Heart left ventricle (tissue), 16 donors: Measurements from ENCODE around the gene PROCA1. TPM values are rescaled to one million over a fixed set of nuclear protein-coding genes. Genes with fewer than 3 reads are reported as not detected.
A peak's percentile ranks its signal among the peaks of the same experiment; 100 is the strongest.

ENCODE experiments used
- ATAC-seq, 4 donors: fragments of 200-7000 bp; cut with Tn5 transposase; one replicate each; pipeline ENCODE4 v1.9.1; 2020 to 2022; ENCODE audit warnings: moderate library complexity in 4 of 4, mild to moderate bottlenecking in 3 of 4, moderate number of reproducible peaks in 1 of 4
- DNase-seq, 5 donors: peaks; one replicate each; pipeline ENCODE4 v3.0.0-alpha.2; 2020
- H3K27ac ChIP-seq, 12 donors: fragments of 200-600 bp; sonication (generic) in 4 of 12; one replicate each; pipeline versions ENCODE4 v1.5.0 to v1.8.0; 2016 to 2022; ENCODE audit warnings: mild to moderate bottlenecking in 2 of 12
- H3K27me3 ChIP-seq, 9 donors: fragments of 200-600 bp; sonication (generic) in 2 of 9; one replicate each; pipeline versions ENCODE4 v1.5.1 to v1.8.0; 2016 to 2022; ENCODE audit warnings: mild to moderate bottlenecking in 3 of 9
- H3K36me3 ChIP-seq, 9 donors: fragments of 200-600 bp; sonication (generic) in 2 of 9; one replicate each; pipeline versions ENCODE4 v1.5.0 to v1.8.0; 2018 to 2022; ENCODE audit warnings: mild to moderate bottlenecking in 2 of 9
- H3K4me1 ChIP-seq, 12 donors: fragments of 200-600 bp; sonication (generic) in 4 of 12; one replicate each; pipeline versions ENCODE4 v1.5.0 to v1.8.0; 2016 to 2022; ENCODE audit warnings: mild to moderate bottlenecking in 3 of 12
- H3K4me3 ChIP-seq, 12 donors: fragments of 200-600 bp; sonication (generic) in 4 of 12; one replicate each; pipeline versions ENCODE4 v1.5.0 to v1.8.0; 2017 to 2022; ENCODE audit warnings: mild to moderate bottlenecking in 9 of 12, moderate library complexity in 4 of 12
- H3K9me3 ChIP-seq, 12 donors: fragments of 200-600 bp; sonication (generic) in 4 of 12; one replicate each; pipeline versions ENCODE4 v1.5.0 to v1.8.0; 2016 to 2022; ENCODE audit warnings: mild to moderate bottlenecking in 1 of 12
- CTCF ChIP-seq, 12 donors: fragments of 200-600 bp; sonication (generic) in 4 of 12; IDR thresholded peaks; one replicate each; pipeline versions ENCODE4 v1.5.0 to v1.8.0; 2018 to 2022; ENCODE audit warnings: antibody characterized with exemption in 12 of 12, mild to moderate bottlenecking in 5 of 12
- POLR2A ChIP-seq, 2 donors: fragments of 450-650 bp; IDR thresholded peaks; one replicate each; pipeline ENCODE4 v1.6.1; 2017; ENCODE audit warnings: antibody characterized with exemption in 2 of 2, mild to moderate bottlenecking in 2 of 2, moderate library complexity in 2 of 2
- WGBS, 4 donors: extraction: QIAGEN DNeasy Blood & Tissue Kit in 2 of 4; methylation state at CpG; one replicate each; pipeline versions ENCODE4 v1.1.5 to v1.1.7; 2013 to 2018; 5-methylcytosine and 5-hydroxymethylcytosine counted together
- intact Hi-C, 10 donors: fragments of 100-400 bp; cut with DNase I; formaldehyde crosslinking; loops; one replicate each; pipeline versions ENCODE4 v1.11.1 to v1.14.2; 2022
- polyA plus RNA-seq, 2 donors: library from polyadenylated mRNA; stranded (reverse); fragments of 200-250 nt; gene quantifications; one replicate each; pipeline ENCODE4 v1.2.3, GENCODE V29; 2013
- total RNA-seq, 9 donors: library from RNA; depleted of rRNA in 2 of 9; stranded (reverse); fragments of >200 nt in 2 of 9; fragmentation: NEBNext Ultra II Directional in 3 of 9; extraction: Animal tissue kit (Norgen Biotek cat#: 25700) in 3 of 9; gene quantifications; one replicate each; pipeline versions ENCODE4 v1.1.0 to v1.2.4, GENCODE V29; 2016 to 2023
- donor health status: ischemic (EF 13 %, LVEDD 7.1; RV severe dilation, severe dysfunction).
- donor health status: healthy with polysubstance abuse.
- donor health status: DM: no; HTN: yes; CAD: no.
- donor health status: DM: no; HTN: no; CAD: no.
- donor health status: ischemic (EF 25% LVEDD 6.9; RV normal size, moderate dysfunction).
- donor health status: ischemic (EF 25% LVEDD 5.7; RV mildly dilated, moderate dysfunction).
- donor health status: healthy.
- donor health status: DM: yes; HTN: yes; CAD: no.
- donor health status: ischemic (EF 35%, LVEDD 5.7; RV mildly dilated, moderate dysfunction).
- donor health status: nonischemic (EF 11% LVEDD 7.7; RV severe dilation, severe dysfunction).
- donor health status: DM: yes; HTN: yes; CAD: no.
- donor health status: PGD.
- donor health status: ischemic (EF 29% LVEDD 5.4; RV normal size, mild dysfunction).
- donor health status: nonischemic (EF 23%, LVEDD 6.1; RV moderate dilation, normal function).

Gene PROCA1
- total and polyA plus RNA-seq, 11 donors: 0.64 to 2.6 (median 1.0) TPM

DNA sequence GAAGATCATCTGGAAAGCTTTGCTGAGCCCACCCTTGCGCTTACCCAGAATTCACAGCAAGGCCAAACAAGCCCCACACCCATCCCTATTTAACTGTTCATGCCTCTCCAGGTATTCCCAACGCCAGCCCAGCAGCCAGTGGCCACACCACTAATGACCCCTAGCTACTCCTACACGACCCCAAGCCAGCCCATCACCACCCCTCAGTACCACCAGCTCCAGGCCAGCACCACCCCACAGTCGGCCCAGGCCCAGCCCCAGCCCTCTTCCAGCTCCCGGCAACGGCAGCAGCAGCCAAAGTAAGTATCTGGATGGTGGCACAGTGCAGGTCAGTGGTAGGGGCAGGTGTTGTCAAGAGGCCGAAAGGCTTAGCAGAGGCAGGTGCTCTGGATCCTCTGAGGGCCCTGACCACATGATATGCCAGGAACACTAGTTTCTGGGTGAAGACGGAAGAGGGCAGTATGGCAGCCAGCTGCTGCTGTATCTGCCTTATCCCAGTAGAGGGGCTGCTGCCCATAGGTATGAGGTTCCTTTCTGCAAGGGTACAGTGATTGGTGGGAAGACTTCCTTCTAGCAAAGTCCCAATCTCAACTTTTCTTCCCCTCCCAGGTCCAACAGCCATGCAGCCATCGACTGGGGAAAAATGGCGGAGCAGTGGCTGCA lies 10.7 kb downstream of the PROCA1 start:
- no peak for ATAC-seq

GRCh38 chr17:28700278-28700677 lies 11.4 kb downstream of the PROCA1 start:
- WGBS, 4 donors: 90 to 96% (median 92%) methylated on average over 3 to 8 of the region's 8 CpGs
- ATAC-seq (no peak), DNase-seq (no peak)
- Histone ChIP-seq H3K9me3 (no peaks in the 10 kb centered on the region), H3K36me3 (peaks cover 4 to 96% (median 91%) of the 10 kb centered on the region in 9 donors), H3K4me3 (no peak overlapping the region), H3K27ac (no peak overlapping the region), H3K27me3 (no peaks in the 10 kb centered on the region), H3K4me1 (no peaks in the 10 kb centered on the region)
- intact Hi-C loops: no loop called here
- TF ChIP-seq POLR2A (IDR thresholded peaks at IDR 0.05) (no peak), CTCF (IDR thresholded peaks at IDR 0.05) (no peak)

More for the DNA sequence above, 10.7 kb downstream of the PROCA1 start:
- peaks cover 2 to 90% (median 85%) of the 10 kb centered on the region in 9 donors for H3K36me3 ChIP-seq
- H3K4me3 ChIP-seq: no peak overlapping the region
- intact Hi-C loops: no loop called here
- DNase-seq: no peak
- 90 to 95% (median 93%) methylated on average over 9 to 10 of the region's 10 CpGs for WGBS, 4 donors
- H3K27ac ChIP-seq: no peak overlapping the region
- H3K9me3 ChIP-seq: no peaks in the 10 kb centered on the region
- no peaks in the 10 kb centered on the region for H3K4me1 ChIP-seq
- no peaks in the 10 kb centered on the region for H3K27me3 ChIP-seq
- TF ChIP-seq CTCF (IDR thresholded peaks at IDR 0.05) (no peak), POLR2A (IDR thresholded peaks at IDR 0.05) (no peak)

DNA sequence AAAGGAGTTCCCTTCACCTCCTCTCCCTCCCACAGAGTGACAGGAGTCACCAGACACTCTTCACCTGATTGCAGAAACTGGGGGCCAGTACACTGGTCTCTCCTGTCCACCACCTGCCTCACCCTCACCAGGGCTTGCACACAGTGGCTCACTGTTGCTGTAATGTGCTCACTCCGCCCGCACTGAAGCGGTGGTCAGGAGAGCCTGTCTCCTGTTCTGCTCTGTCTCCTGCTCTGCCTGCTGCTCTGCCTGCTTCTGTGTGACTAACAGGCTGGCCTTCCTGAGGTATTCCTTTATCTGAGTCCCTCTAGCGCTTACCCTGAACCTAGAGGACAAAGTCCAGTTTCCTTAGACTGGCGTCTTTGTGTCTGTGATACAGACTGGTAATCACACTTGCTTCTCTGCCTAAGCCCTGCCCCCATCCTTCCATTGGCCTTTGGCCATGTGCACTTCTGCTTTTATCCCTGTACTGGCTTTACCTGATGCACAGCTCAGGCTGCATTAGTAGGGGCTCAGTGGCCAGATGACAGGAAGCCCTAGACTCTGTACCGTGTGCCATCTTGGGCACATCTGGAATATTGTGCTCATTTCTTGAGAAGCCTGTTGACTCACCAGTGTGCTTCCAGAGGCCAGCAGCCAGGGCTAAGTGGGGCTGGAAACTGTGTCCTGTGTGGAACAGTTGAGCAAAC lies 13.3 kb downstream of the PROCA1 start:
- Histone ChIP-seq H3K27me3 (no peaks in the 10 kb centered on the region), H3K4me3 (no peak overlapping the region), H3K9me3 (no peaks in the 10 kb centered on the region), H3K27ac (no peak overlapping the region), H3K36me3 (peaks cover 7 to 100% (median 100%) of the 10 kb centered on the region in 9 donors), H3K4me1 (no peaks in the 10 kb centered on the region)
- TF ChIP-seq POLR2A (IDR thresholded peaks at IDR 0.05) (no peak), CTCF (IDR thresholded peaks at IDR 0.05) (no peak)
- ATAC-seq (no peak), DNase-seq (no peak)
- intact Hi-C loops: no loop called here
- WGBS, 4 donors: 89 to 94% (median 90%) methylated on average over 6 of the region's 6 CpGs

DNA sequence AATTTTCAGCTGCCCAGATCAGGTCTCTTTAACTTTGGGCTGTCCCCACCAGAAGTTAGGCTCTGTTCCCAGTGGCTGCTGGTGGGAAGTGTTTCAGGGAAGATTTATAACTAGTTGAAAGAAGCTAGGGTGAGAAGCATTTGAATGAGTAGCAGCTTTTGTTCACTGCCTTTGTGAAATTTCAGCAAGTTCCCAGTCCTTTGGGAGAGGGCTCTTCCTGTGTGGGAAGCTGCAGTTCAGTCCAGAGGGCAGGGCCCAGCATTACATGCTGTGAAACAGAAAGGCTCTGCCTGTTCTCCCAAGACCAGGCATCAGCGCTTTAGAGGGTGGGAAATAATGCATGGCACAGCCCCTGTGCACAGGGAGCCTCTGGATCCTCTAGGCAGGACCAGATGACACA lies 17.8 kb downstream of the PROCA1 start:
- TF ChIP-seq POLR2A (IDR thresholded peaks at IDR 0.05) (no peak), CTCF (IDR thresholded peaks at IDR 0.05) (no peak)
- 36 to 100% (median 94%) methylated on average over 1 of the region's 1 CpG for WGBS, 4 donors
- H3K9me3 ChIP-seq: no peaks in the 10 kb centered on the region
- H3K4me1 ChIP-seq: no peaks in the 10 kb centered on the region
- ATAC-seq (no peak), DNase-seq (peak in 1 of 5 donors; percentile 4)
- H3K27ac ChIP-seq: no peak overlapping the region
- H3K36me3 ChIP-seq: peaks cover 7 to 100% (median 94%) of the 10 kb centered on the region in 9 donors
- H3K4me3 ChIP-seq: no peak overlapping the region
- no peaks in the 10 kb centered on the region for H3K27me3 ChIP-seq
- intact Hi-C loops: no loop called here
